Kidney epithelial cell (primary cell): Measurements from ENCODE around the gene DOCK3. TPM values are rescaled to one million over a fixed set of nuclear protein-coding genes. Genes with fewer than 3 reads are reported as not detected.
"Not testable (repeated sequence)": the region's sequence is repeated elsewhere in the genome, so short reads cannot be mapped to it uniquely, and the experiment has no call there.

Experiments used
- DNase-seq: peaks from one replicate; pipeline ENCODE4 v3.0.0-alpha.2; 2010; ENCODE audit warnings: low read depth
- H3K27me3 ChIP-seq: 2 replicates; pipeline ENCODE4 v1.6.0; 2011; ENCODE audit warnings: low read length; ENCODE audit not compliant: control insufficient read depth, insufficient read depth
- H3K36me3 ChIP-seq: 2 replicates; pipeline ENCODE4 v1.5.1; 2011; ENCODE audit warnings: low read length; ENCODE audit not compliant: control insufficient read depth, insufficient read depth
- H3K4me3 ChIP-seq: 2 replicates; pipeline ENCODE4 v1.5.1; 2011; ENCODE audit warnings: low read depth, mild to moderate bottlenecking, control low read depth, low read length
- CTCF ChIP-seq: IDR thresholded peaks from 2 replicates; pipeline ENCODE4 v1.5.1; 2011; ENCODE audit warnings: mild to moderate bottlenecking, moderate library complexity, low read length, control low read depth, inconsistent platforms; ENCODE audit not compliant: insufficient read depth, poor library complexity, severe bottlenecking
- total RNA-seq: library from RNA; depleted of rRNA; stranded (reverse); fragments of >200 nt; gene quantifications from 2 replicates; pipeline ENCODE4 v1.2.3, GENCODE V29; 2015

The DOCK3 gene
- total RNA-seq, 1 donor from 2014 or later, result 1.7 TPM

- no peak for TF ChIP-seq CTCF
- no peaks in the 10 kb centered on the region for H3K27me3 ChIP-seq
- H3K36me3 ChIP-seq, result no peaks in the 10 kb centered on the region
- DNase-seq, result no peak
- H3K4me3 ChIP-seq, result no peak overlapping the region
Measured at GRCh38 chr3:51245867-51246266, 571.1 kb downstream of the DOCK3 start.

GRCh38 chr3:51257870-51258269 lies 583.1 kb downstream of the DOCK3 start:
- DNase-seq, result no peak
- TF ChIP-seq CTCF, result no peak
- Histone ChIP-seq H3K36me3 (no peaks in the 10 kb centered on the region), H3K27me3 (no peaks in the 10 kb centered on the region), H3K4me3 (no peak overlapping the region)

GRCh38 chr3:51264166-51264565 lies 589.4 kb downstream of the DOCK3 start:
- H3K36me3 ChIP-seq, DNase-seq, H3K4me3 ChIP-seq, H3K27me3 ChIP-seq: not testable (repeated sequence)

- TF ChIP-seq CTCF, result no peak
- no peak for DNase-seq
- Histone ChIP-seq H3K27me3 (no peaks in the 10 kb centered on the region), H3K4me3 (no peak overlapping the region), H3K36me3 (no peaks in the 10 kb centered on the region)
Measured at GRCh38 chr3:51268132-51268531, 593.4 kb downstream of the DOCK3 start.

- DNase-seq, result no peak
- TF ChIP-seq CTCF, result peak; percentile 4
- H3K36me3 ChIP-seq, result no peaks in the 10 kb centered on the region
- no peak overlapping the region for H3K4me3 ChIP-seq
- no peaks in the 10 kb centered on the region for H3K27me3 ChIP-seq
Measured at GRCh38 chr3:51269466-51269865, 594.7 kb downstream of the DOCK3 start.

GRCh38 chr3:51270559-51270958 lies 595.8 kb downstream of the DOCK3 start:
- no peak for TF ChIP-seq CTCF
- Histone ChIP-seq H3K27me3 (no peaks in the 10 kb centered on the region), H3K4me3 (no peak overlapping the region), H3K36me3 (no peaks in the 10 kb centered on the region)
- no peak for DNase-seq
